ENCODE measurements around the gene PTPA.

- TF ChIP-seq CTCF (IDR thresholded peaks at IDR 0.05; ENCODE audit: poor library complexity) (no peak), EZH2 (IDR thresholded peaks at IDR 0.05; ENCODE audit: borderline replicate concordance) (no peak)
These were observed 64.3 kb downstream of the PTPA start for GRCh38 chr9:129175515-129175824.

All from hepatocyte (in vitro differentiated cells).